Activated T-cell treated with anti-CD3 and anti-CD28 coated beads for 24 hours (primary cell): ENCODE measurements around the gene CRYBG2.
"Not testable (repeated sequence)": the region's sequence is repeated elsewhere in the genome, so short reads cannot be mapped to it uniquely, and the experiment has no call there.

Source experiments
- DNase-seq: peaks from one replicate; pipeline ENCODE4 v3.0.0-alpha.2; 2020; ENCODE audit warnings: low read depth

CRYBG2 gene

GRCh38 chr1:26350701-26351589 lies 3.0 kb downstream of the CRYBG2 start:
- DNase-seq, result no peak

GRCh38 chr1:26350343-26350700 lies 3.6 kb downstream of the CRYBG2 start:
- no peak for DNase-seq

GRCh38 chr1:26349877-26350244 lies 4.1 kb downstream of the CRYBG2 start:
- no peak for DNase-seq

- DNase-seq, result no peak
Observed at GRCh38 chr1:26349188-26349876, 4.6 kb downstream of the CRYBG2 start.

- no peak for DNase-seq
Observed at GRCh38 chr1:26346274-26347033, 7.5 kb downstream of the CRYBG2 start.

- no peak for DNase-seq
Observed at GRCh38 chr1:26345718-26346117, 8.2 kb downstream of the CRYBG2 start.

- no peak for DNase-seq
Observed at GRCh38 chr1:26344147-26344920, 9.6 kb downstream of the CRYBG2 start.

GRCh38 chr1:26340047-26340481 lies 13.9 kb downstream of the CRYBG2 start:
- DNase-seq, result no peak

GRCh38 chr1:26338670-26339069 lies 15.3 kb downstream of the CRYBG2 start:
- no peak for DNase-seq

- DNase-seq, result no peak
Observed at GRCh38 chr1:26337625-26338024, 16.3 kb downstream of the CRYBG2 start.

- DNase-seq, result no peak
Observed at GRCh38 chr1:26337206-26337535, 16.8 kb downstream of the CRYBG2 start.

GRCh38 chr1:26336477-26337205 lies 17.3 kb downstream of the CRYBG2 start:
- DNase-seq, result peak; percentile 77

- no peak for DNase-seq
Observed at GRCh38 chr1:26335774-26336476, 18.0 kb downstream of the CRYBG2 start.

GRCh38 chr1:26333312-26333711 lies 20.6 kb downstream of the CRYBG2 start:
- not testable (repeated sequence) for DNase-seq

- no peak for DNase-seq
Observed at GRCh38 chr1:26330276-26330675, 23.7 kb downstream of the CRYBG2 start.

GRCh38 chr1:26329380-26329779 lies 24.6 kb downstream of the CRYBG2 start:
- DNase-seq, result not testable (repeated sequence)

GRCh38 chr1:26328597-26328996 lies 25.3 kb downstream of the CRYBG2 start:
- DNase-seq, result no peak

GRCh38 chr1:26327956-26328362 lies 26.0 kb downstream of the CRYBG2 start:
- no peak for DNase-seq

- no peak for DNase-seq
Observed at GRCh38 chr1:26324550-26324949, 29.4 kb downstream of the CRYBG2 start.

- no peak for DNase-seq
Observed at GRCh38 chr1:26323382-26323781, 30.5 kb downstream of the CRYBG2 start.

GRCh38 chr1:26322042-26322331 lies 31.9 kb downstream of the CRYBG2 start:
- no peak for DNase-seq
